ENCODE results near the gene ARL8A.

ARL8A gene

DNA sequence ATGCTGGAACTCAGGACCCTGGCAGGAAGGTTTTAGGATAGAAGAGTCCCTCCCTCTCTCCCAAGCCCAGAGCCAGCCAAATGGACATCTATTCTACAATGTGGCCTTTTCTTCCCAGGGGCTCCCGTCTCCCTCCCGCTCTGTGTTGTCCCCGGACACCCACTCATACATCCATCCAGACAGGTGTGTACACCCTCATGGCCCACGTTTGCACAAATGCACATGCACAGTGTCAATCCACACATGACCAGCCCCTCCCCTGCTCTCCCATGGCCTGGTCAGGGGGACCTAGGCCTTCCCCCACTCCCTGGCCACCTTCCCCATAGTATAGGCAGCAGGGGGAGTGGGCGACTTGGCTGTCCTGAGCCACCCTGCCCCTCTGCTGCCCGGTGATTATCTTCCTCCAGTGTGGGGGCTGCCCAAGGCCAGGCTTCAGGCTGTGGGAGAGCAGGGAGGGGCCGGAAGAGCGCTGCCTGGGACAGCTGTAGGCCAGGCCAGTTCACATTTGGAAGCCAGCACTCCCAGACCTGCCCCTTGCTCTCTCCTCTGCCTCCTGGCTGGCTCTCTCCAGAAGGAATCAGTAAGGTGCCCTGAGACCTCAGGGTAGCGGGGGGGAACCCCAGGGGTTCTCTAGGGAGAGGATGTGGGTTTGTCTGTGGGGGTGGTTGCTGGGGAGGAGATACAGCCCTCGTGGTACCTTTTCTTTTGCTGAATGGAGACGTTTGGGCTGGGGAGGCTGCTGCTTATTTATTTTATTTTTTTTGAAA is 19.9 kb upstream of the ARL8A start:
- no peaks in the 10 kb centered on the region for H3K36me3 Mint-ChIP-seq (ENCODE audit: low read depth)
- TF ChIP-seq, protein P1, sequence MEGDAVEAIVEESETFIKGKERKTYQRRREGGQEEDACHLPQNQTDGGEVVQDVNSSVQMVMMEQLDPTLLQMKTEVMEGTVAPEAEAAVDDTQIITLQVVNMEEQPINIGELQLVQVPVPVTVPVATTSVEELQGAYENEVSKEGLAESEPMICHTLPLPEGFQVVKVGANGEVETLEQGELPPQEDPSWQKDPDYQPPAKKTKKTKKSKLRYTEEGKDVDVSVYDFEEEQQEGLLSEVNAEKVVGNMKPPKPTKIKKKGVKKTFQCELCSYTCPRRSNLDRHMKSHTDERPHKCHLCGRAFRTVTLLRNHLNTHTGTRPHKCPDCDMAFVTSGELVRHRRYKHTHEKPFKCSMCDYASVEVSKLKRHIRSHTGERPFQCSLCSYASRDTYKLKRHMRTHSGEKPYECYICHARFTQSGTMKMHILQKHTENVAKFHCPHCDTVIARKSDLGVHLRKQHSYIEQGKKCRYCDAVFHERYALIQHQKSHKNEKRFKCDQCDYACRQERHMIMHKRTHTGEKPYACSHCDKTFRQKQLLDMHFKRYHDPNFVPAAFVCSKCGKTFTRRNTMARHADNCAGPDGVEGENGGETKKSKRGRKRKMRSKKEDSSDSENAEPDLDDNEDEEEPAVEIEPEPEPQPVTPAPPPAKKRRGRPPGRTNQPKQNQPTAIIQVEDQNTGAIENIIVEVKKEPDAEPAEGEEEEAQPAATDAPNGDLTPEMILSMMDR (IDR thresholded peaks at IDR 0.05) = no peak
- H3K27ac Mint-ChIP-seq = peak overlapping the region; percentile 31
- H3K27me3 Mint-ChIP-seq (ENCODE audit: low read depth, poor library complexity) = peaks cover 6% of the 10 kb centered on the region
- no peak overlapping the region for H3K4me3 Mint-ChIP-seq
- peaks cover 88% of the 10 kb centered on the region for H3K4me1 Mint-ChIP-seq
- DNase-seq = no peak
- no peaks in the 10 kb centered on the region for H3K9me3 Mint-ChIP-seq

DNA sequence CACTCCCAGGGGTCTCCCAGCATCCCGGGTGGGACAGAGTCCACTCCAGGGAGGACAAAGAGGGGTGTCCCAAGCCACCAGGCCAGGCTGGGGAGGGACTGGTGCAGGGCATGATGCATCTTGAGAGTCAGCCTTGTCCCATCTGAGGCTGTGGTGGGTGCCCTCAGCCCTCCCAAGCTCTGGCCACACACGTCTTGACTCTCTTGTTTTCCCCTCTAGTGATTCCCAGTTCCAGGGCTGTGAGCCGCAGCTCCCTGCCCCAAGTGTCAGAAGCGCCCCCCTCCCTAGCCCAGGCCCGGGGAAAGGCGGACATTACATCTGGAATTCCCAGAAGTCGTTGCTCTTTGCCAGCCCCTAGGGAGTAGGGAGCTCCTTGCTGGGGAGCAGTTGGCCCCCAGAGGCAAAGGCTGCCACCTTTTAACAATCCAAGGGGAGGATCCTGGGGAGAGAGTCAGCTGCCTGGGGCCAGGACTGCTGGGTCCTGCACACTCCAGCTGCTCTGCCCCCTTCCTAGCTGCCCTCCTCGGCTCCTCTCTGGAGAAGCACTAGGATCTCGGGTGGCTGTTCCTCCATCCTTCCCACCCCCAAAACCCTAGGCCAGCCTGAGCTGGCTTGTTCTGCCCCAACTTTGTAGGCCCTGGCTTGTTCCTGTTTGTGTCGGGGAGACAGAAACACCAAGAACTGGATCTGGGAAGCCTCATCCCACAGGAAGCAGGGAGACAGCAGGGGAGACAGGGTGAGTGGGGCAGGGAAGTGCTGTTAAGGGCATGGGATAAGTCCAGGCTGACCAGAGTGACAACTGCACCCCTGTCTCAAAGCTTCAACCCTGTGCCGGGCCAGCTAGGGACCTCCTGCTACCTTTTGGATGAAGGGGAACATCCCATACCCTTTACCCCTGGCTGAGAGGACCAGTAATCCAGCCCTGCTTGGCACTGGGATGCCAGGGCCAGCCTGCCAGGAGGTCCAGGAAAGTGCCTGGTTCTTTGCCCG is 19.0 kb upstream of the ARL8A start:
- TF ChIP-seq, protein P1 (IDR thresholded peaks at IDR 0.05) = no peak
- Mint-ChIP-seq H3K36me3 (ENCODE audit: low read depth) (no peaks in the 10 kb centered on the region), H3K9me3 (no peaks in the 10 kb centered on the region), H3K27ac (no peak overlapping the region), H3K27me3 (ENCODE audit: low read depth, poor library complexity) (peaks cover 11% of the 10 kb centered on the region), H3K4me3 (peak overlapping the region; percentile 52), H3K4me1 (peaks cover 94% of the 10 kb centered on the region)
- DNase-seq = no peak

DNA sequence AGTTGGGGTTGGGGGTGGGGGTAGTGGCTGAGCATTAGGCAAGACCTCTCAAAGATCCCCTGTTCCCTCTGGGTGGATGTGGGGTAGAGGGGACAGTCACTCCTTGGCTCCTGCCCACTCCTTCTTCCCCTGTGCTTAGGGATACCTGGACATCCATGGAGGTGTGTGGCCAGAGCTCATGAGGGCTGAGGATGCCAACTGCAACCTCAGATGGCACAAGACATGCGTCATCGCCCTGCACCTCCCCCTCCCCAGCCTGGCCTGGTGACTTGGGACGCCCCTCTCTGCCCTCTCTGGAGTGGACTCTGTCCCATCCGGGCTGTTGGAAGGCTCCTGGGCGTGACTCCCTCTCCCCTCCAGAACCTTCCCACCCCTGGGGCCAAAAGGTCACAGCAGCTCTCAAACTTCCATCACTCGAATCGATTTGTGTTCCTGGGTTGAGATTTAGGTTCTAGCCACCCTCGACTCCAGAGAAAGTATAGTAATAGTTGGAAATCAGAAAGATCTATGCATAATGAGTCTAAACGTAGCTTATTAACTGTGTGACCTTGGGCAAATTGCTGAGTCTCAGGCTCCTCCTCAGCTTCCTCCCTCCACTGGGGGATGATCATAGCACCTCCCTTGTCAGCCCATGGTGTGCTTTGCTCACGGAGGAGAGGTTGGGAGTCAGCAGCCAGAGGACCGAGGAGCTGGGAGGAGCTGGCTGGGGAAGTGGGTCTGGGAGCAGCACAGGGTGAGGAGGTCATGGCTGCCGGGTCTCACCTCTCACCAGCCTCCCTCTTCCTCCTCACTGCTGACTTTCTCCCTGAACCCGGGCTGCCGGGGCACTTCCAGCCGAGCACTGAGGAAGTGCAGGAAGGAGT is 18.1 kb upstream of the ARL8A start:
- no peak for DNase-seq

DNA sequence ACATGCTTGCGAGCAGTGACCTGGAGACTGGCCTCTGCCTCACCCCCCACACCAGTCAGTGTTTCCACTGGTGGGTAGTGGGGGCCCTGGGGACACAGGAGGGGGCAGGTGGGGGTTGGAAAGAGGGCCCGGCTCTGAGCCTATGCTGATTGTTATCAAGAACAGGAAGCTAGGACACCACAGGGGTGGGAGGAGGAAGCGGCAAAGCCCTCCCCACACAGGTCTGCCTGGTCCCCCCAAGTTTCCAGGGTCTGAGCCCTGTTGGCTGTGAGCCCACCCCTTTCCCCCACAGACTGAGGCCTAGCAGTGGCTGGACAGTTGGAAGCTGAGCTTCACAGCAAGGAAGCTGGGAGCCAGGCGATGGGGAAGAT is 17.5 kb upstream of the ARL8A start:
- H3K36me3 Mint-ChIP-seq (ENCODE audit: low read depth) = no peaks in the 10 kb centered on the region
- peaks cover 82% of the 10 kb centered on the region for H3K4me1 Mint-ChIP-seq
- no peak overlapping the region for H3K4me3 Mint-ChIP-seq
- no peak for DNase-seq
- TF ChIP-seq, protein P1 (IDR thresholded peaks at IDR 0.05) = no peak
- no peaks in the 10 kb centered on the region for H3K9me3 Mint-ChIP-seq
- H3K27ac Mint-ChIP-seq = no peak overlapping the region
- H3K27me3 Mint-ChIP-seq (ENCODE audit: low read depth, poor library complexity) = peaks cover 11% of the 10 kb centered on the region

More for the DNA sequence above, 18.1 kb upstream of the ARL8A start:
- H3K27me3 Mint-ChIP-seq (ENCODE audit: low read depth, poor library complexity) = peaks cover 11% of the 10 kb centered on the region
- H3K36me3 Mint-ChIP-seq (ENCODE audit: low read depth) = no peaks in the 10 kb centered on the region
- peak overlapping the region; percentile 70 for H3K27ac Mint-ChIP-seq
- H3K4me3 Mint-ChIP-seq = peak overlapping the region; percentile 60
- peaks cover 85% of the 10 kb centered on the region for H3K4me1 Mint-ChIP-seq
- H3K9me3 Mint-ChIP-seq = no peaks in the 10 kb centered on the region
- TF ChIP-seq, protein P1 (IDR thresholded peaks at IDR 0.05) = no peak

DNA sequence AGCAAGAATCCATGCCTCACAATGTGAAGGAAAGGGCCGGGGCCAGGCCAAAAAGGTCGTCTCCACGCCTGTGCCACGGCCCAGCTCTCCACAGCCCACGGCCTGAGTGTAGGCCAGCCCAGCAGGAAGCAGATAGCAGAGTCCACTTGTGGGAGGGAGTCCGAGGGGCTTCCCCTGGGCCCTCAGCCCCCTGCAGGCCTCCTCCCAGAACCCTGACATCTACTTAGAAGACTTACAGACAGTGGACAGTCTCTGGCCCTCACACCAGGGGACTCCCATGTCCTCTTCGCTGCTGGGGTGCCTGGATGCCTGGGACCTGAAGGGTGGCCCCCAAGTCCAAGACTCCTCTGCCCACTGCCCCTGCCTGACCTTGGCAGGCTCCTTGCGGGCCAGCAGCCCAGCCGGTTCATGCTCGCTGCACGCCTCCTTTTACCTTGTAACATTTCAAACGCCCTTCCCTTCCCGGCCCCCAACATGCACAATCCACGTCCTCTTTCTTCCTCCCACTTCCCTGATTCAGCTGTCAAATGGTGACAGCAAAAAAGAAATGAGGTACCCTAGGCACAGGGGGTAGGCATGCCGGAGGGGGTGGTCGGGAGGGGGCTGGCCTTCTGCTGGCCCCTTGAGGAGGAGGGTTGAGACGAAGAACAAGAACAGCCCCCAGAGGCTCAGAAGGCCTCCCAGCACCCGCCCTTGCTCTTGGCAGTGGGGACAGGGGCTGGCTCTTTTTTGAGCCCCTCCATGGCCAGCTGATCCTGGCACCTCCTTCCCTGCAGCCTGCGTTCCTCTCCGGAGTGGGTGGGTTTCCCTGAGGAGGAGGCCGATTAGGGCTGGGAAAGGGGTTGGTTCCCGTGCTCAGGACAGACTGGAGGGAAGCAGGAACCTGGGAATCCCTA is 16.9 kb upstream of the ARL8A start:
- Mint-ChIP-seq H3K9me3 (no peaks in the 10 kb centered on the region), H3K27me3 (ENCODE audit: low read depth, poor library complexity) (peaks cover 11% of the 10 kb centered on the region), H3K27ac (peak overlapping the region; percentile 58), H3K4me3 (peak overlapping the region; percentile 28), H3K36me3 (ENCODE audit: low read depth) (no peaks in the 10 kb centered on the region), H3K4me1 (peaks cover 82% of the 10 kb centered on the region)
- TF ChIP-seq, protein P1 (IDR thresholded peaks at IDR 0.05) = no peak
- no peak for DNase-seq

Data from nephron progenitor cell (in vitro differentiated cells).